Measurements from ENCODE around the gene GPR157. TPM values are rescaled to one million over a fixed set of nuclear protein-coding genes. Genes with fewer than 3 reads are reported as not detected.
"Not testable (repeated sequence)": the region's sequence is repeated elsewhere in the genome, so short reads cannot be mapped to it uniquely, and the experiment has no call there.

The GPR157 gene
- polyA plus RNA-seq, 2 of the 4 experiments (the other 2 are of a cell fraction) = 3.6 to 4.7 TPM

- CTCF ChIA-PET = interaction anchor here (1.1 to 3.3 kb wide), 4 partner anchors 14 to 116 kb away, joined by 3 to 18 read pairs (median 5); no protein-coding TSS in a partner anchor
- POLR2A ChIA-PET = no interaction called here
- H3K4me1 ChIP-seq = peaks cover 14% of the 10 kb centered on the region
- no peak for DNase-seq (ENCODE audit: low read depth in 1 of 2, low spot score in 1 of 2)
- FAIRE-seq = no peak
- no peak overlapping the region for H3K27ac ChIP-seq
- H3K4me3 ChIP-seq = no peak overlapping the region
- 68% methylated on average over 4 of the region's 4 CpGs for WGBS (ENCODE audit: missing lambda C conversion rate)
- TF ChIP-seq REST (IDR thresholded peaks at IDR 0.05) (no peak), SREBF2 (IDR thresholded peaks at IDR 0.05) (no peak), TFCP2L1 (CRISPR knock-in tag; IDR thresholded peaks at IDR 0.05) (no peak), FOSB (CRISPR knock-in tag; IDR thresholded peaks at IDR 0.05) (no peak), GATA3 (IDR thresholded peaks at IDR 0.05; ENCODE audit: borderline replicate concordance) (no peak), POLR2A (IDR thresholded peaks at IDR 0.05; ENCODE audit: low read length) (no peak), HEYL (CRISPR knock-in tag; IDR thresholded peaks at IDR 0.05) (no peak), CHD4 (IDR thresholded peaks at IDR 0.05; ENCODE audit: borderline replicate concordance) (no peak), HOXB13 (CRISPR knock-in tag; IDR thresholded peaks at IDR 0.05; ENCODE audit: low read depth) (no peak), JUNB (IDR thresholded peaks at IDR 0.05) (no peak), NR3C1 (IDR thresholded peaks at IDR 0.05) (no peak)
- no peak for ATAC-seq
- no peaks in the 10 kb centered on the region for H3K9me3 ChIP-seq
- no peak overlapping the region for H3K4me2 ChIP-seq
These were observed 3.6 kb downstream of the GPR157 start for GRCh38 chr1:9125325-9125724.

- H3K4me3 ChIP-seq; H3K4me2 ChIP-seq; ATAC-seq; POLR2A ChIA-PET; H3K9me3 ChIP-seq; H3K27ac ChIP-seq; DNase-seq (ENCODE audit: low read depth in 1 of 2, low spot score in 1 of 2); FAIRE-seq: not testable (repeated sequence)
- CTCF ChIA-PET = interaction anchor here (1.1 to 3.3 kb wide), 3 partner anchors 13 to 72 kb away, joined by 3 to 18 read pairs (median 7); no protein-coding TSS in a partner anchor
- H3K4me1 ChIP-seq = peaks cover 14% of the 10 kb centered on the region
- 87% methylated on average over 5 of the region's 8 CpGs for WGBS (ENCODE audit: missing lambda C conversion rate)
These were observed 4.5 kb downstream of the GPR157 start for GRCh38 chr1:9124389-9124788.

- H3K27ac ChIP-seq; H3K4me3 ChIP-seq; ATAC-seq; CTCF ChIA-PET; H3K4me2 ChIP-seq; H3K9me3 ChIP-seq; FAIRE-seq; DNase-seq (ENCODE audit: low read depth in 1 of 2, low spot score in 1 of 2); POLR2A ChIA-PET: not testable (repeated sequence)
- peaks cover 14% of the 10 kb centered on the region for H3K4me1 ChIP-seq
- WGBS (ENCODE audit: missing lambda C conversion rate) = 93% methylated on average over 2 of the region's 2 CpGs
These were observed 5.2 kb downstream of the GPR157 start for GRCh38 chr1:9123665-9124064.

- CTCF ChIA-PET = interaction anchor here (1.0 to 2.5 kb wide), 7 partner anchors 11 to 753 kb away, joined by 3 to 24 read pairs (median 4); no protein-coding TSS in a partner anchor
- Histone ChIP-seq H3K27ac (no peak overlapping the region), H3K4me2 (no peak overlapping the region), H3K9me3 (no peaks in the 10 kb centered on the region), H3K4me3 (no peak overlapping the region), H3K4me1 (peaks cover 3% of the 10 kb centered on the region; the same call in 1 of the 3 replicates)
- TF ChIP-seq GATA3 (IDR thresholded peaks at IDR 0.05; ENCODE audit: borderline replicate concordance) (no peak), NPAS2 (CRISPR knock-in tag; IDR thresholded peaks at IDR 0.05; ENCODE audit: borderline replicate concordance) (no peak), MAX (IDR thresholded peaks at IDR 0.05) (no peak), POLR2AphosphoS2 (conservative IDR thresholded peaks at IDR 0.05; ENCODE audit: low read length) (no peak), FOXS1 (CRISPR knock-in tag; IDR thresholded peaks at IDR 0.05) (no peak), ELK1 (IDR thresholded peaks at IDR 0.05; ENCODE audit: low read depth, low read length) (no peak), RCOR1 (IDR thresholded peaks at IDR 0.05; ENCODE audit: low read depth, low read length) (no peak), ESRRA (IDR thresholded peaks at IDR 0.05; ENCODE audit: borderline replicate concordance, low read length) (no peak), HOXB5 (CRISPR knock-in tag; IDR thresholded peaks at IDR 0.05) (no peak), CHD2 (IDR thresholded peaks at IDR 0.05; ENCODE audit: low read length, partially characterized antibody) (no peak), PHF8 (IDR thresholded peaks at IDR 0.05; ENCODE audit: borderline replicate concordance, low read depth) (no peak)
- no peak for ATAC-seq
- FAIRE-seq = no peak
- no peak for DNase-seq (ENCODE audit: low read depth in 1 of 2, low spot score in 1 of 2)
- 91% methylated on average over 15 of the region's 22 CpGs for WGBS (ENCODE audit: missing lambda C conversion rate)
- POLR2A ChIA-PET = no interaction called here
These were observed 7.1 kb downstream of the GPR157 start for GRCh38 chr1:9121496-9122409.
